ENCODE data around the gene ATR. TPM values are rescaled to one million over a fixed set of nuclear protein-coding genes. Genes with fewer than 3 reads are reported as not detected.
"Not testable (repeated sequence)": the region's sequence is repeated elsewhere in the genome, so short reads cannot be mapped to it uniquely, and the experiment has no call there.

Gene ATR
- total RNA-seq, 2 experiments from 2014 or later = 29.0 to 29.5 TPM

DNA sequence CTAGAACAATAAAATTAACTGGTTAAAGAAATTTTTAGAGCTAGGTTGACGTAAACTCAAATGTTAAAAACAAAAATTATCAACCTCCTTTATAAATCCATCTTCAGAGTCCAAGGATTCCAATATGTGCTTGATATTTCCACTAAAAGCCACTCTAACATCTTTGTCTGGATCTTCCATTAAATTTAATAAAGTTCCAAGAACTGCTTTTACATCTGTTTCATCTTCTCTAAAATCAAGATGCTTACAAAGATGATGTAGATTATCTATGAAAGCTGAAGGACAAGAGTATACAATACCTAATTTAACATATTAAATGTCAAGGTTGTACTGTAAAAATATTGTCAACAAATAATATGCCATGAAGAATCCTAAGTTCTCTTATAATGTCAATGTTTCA lies 24.8 kb downstream of the ATR start:
- H3K27ac ChIP-seq (ENCODE audit: low read depth in 1 of 2, low read length in 2 of 2) = no peak overlapping the region
- no peak overlapping the region for H3K4me3 Mint-ChIP-seq
- no peaks in the 10 kb centered on the region for H3K27me3 Mint-ChIP-seq
- DNase-seq (no peak), ATAC-seq (ENCODE audit: poor library complexity) (no peak)
- H3K36me3 Mint-ChIP-seq (ENCODE audit: low read depth) = peaks cover 85% of the 10 kb centered on the region
- H3K9me3 ChIP-seq (ENCODE audit: control insufficient read depth in 1 of 2, insufficient read depth in 1 of 2, low read length in 2 of 2) = no peaks in the 10 kb centered on the region
- no peak overlapping the region for H3K4me3 ChIP-seq (ENCODE audit: low read length)
- no peaks in the 10 kb centered on the region for H3K27me3 ChIP-seq (ENCODE audit: control insufficient read depth in 1 of 2, insufficient read depth in 2 of 2, low read length in 2 of 2)
- TF ChIP-seq, protein P1, sequence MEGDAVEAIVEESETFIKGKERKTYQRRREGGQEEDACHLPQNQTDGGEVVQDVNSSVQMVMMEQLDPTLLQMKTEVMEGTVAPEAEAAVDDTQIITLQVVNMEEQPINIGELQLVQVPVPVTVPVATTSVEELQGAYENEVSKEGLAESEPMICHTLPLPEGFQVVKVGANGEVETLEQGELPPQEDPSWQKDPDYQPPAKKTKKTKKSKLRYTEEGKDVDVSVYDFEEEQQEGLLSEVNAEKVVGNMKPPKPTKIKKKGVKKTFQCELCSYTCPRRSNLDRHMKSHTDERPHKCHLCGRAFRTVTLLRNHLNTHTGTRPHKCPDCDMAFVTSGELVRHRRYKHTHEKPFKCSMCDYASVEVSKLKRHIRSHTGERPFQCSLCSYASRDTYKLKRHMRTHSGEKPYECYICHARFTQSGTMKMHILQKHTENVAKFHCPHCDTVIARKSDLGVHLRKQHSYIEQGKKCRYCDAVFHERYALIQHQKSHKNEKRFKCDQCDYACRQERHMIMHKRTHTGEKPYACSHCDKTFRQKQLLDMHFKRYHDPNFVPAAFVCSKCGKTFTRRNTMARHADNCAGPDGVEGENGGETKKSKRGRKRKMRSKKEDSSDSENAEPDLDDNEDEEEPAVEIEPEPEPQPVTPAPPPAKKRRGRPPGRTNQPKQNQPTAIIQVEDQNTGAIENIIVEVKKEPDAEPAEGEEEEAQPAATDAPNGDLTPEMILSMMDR (IDR thresholded peaks at IDR 0.05) = no peak
- intact Hi-C loops (cut with DNase I, micrococcal nuclease) = no loop called here
- H3K36me3 ChIP-seq (ENCODE audit: insufficient read depth, low read length) = peaks cover 89% of the 10 kb centered on the region
- H3K27ac Mint-ChIP-seq = no peak overlapping the region
- CTCF ChIA-PET = no interaction called here
- H3K9me3 Mint-ChIP-seq = no peaks in the 10 kb centered on the region
- no peaks in the 10 kb centered on the region for H3K4me1 Mint-ChIP-seq (ENCODE audit: low read depth)
- no peaks in the 10 kb centered on the region for H3K4me1 ChIP-seq (ENCODE audit: insufficient read depth, low read length)
- POLR2A ChIA-PET = no interaction called here

DNA sequence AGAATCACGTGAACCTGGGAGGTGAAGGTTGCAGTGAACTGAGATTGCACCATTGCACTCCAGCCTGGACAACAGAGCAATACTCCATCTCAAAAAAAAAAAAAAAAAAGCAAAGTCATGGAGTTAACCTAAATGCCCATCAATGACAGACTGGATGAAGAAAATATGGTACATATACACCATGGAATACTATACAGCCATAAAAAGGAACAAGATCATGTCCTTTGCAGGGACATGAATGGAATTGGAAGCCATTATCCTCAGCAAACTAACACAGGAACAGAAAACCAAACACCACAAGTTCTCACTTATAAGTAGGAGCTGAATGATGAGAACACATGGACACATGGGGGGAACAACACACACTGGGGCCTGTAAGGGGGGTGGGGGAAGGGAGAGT lies 26.0 kb downstream of the ATR start:
- H3K4me1 ChIP-seq (ENCODE audit: insufficient read depth, low read length); CTCF ChIA-PET; H3K27me3 ChIP-seq (ENCODE audit: control insufficient read depth in 1 of 2, insufficient read depth in 2 of 2, low read length in 2 of 2); DNase-seq; POLR2A ChIA-PET; H3K9me3 Mint-ChIP-seq; H3K4me1 Mint-ChIP-seq (ENCODE audit: low read depth); intact Hi-C loops (cut with DNase I, micrococcal nuclease); H3K27ac Mint-ChIP-seq; H3K9me3 ChIP-seq (ENCODE audit: control insufficient read depth in 1 of 2, insufficient read depth in 1 of 2, low read length in 2 of 2); H3K27ac ChIP-seq (ENCODE audit: low read depth in 1 of 2, low read length in 2 of 2); H3K4me3 Mint-ChIP-seq; ATAC-seq (ENCODE audit: poor library complexity); H3K27me3 Mint-ChIP-seq; H3K4me3 ChIP-seq (ENCODE audit: low read length): not testable (repeated sequence)
- peaks cover 86% of the 10 kb centered on the region for H3K36me3 Mint-ChIP-seq (ENCODE audit: low read depth)
- peaks cover 87% of the 10 kb centered on the region for H3K36me3 ChIP-seq (ENCODE audit: insufficient read depth, low read length)

DNA sequence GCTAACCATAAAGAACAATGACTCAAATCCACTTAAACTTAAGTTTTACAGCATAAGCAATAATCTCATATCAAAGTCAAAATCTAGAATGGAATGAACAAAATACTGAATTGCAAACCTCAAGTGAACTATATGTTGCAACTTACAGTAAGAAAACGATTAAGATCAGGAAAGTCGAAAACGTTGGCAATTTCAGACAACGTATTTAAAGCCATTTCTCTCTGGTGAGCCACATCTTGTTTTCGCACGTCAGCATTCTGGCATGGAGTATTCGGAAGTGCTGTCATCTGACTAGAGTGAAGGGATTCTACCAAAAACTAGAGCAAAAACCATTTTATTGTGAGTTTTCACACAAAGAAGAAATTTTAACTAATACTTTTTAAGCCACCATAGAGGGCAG lies 28.5 kb downstream of the ATR start:
- Mint-ChIP-seq H3K4me3 (no peak overlapping the region), H3K27me3 (no peaks in the 10 kb centered on the region), H3K4me1 (ENCODE audit: low read depth) (no peaks in the 10 kb centered on the region), H3K36me3 (ENCODE audit: low read depth) (peaks cover 60% of the 10 kb centered on the region), H3K9me3 (no peaks in the 10 kb centered on the region), H3K27ac (no peak overlapping the region)
- DNase-seq = no peak
- ChIA-PET CTCF (no interaction called here), POLR2A (no interaction called here)
- no peak for ATAC-seq (ENCODE audit: poor library complexity)
- Histone ChIP-seq H3K27me3 (ENCODE audit: control insufficient read depth in 1 of 2, insufficient read depth in 2 of 2, low read length in 2 of 2) (no peaks in the 10 kb centered on the region), H3K4me3 (ENCODE audit: low read length) (no peak overlapping the region), H3K9me3 (ENCODE audit: control insufficient read depth in 1 of 2, insufficient read depth in 1 of 2, low read length in 2 of 2) (no peaks in the 10 kb centered on the region), H3K36me3 (ENCODE audit: insufficient read depth, low read length) (peaks cover 80% of the 10 kb centered on the region), H3K4me1 (ENCODE audit: insufficient read depth, low read length) (no peaks in the 10 kb centered on the region), H3K27ac (ENCODE audit: low read depth in 1 of 2, low read length in 2 of 2) (no peak overlapping the region)
- intact Hi-C loops (cut with DNase I, micrococcal nuclease) = no loop called here
- TF ChIP-seq, protein P1 (IDR thresholded peaks at IDR 0.05) = no peak

DNA sequence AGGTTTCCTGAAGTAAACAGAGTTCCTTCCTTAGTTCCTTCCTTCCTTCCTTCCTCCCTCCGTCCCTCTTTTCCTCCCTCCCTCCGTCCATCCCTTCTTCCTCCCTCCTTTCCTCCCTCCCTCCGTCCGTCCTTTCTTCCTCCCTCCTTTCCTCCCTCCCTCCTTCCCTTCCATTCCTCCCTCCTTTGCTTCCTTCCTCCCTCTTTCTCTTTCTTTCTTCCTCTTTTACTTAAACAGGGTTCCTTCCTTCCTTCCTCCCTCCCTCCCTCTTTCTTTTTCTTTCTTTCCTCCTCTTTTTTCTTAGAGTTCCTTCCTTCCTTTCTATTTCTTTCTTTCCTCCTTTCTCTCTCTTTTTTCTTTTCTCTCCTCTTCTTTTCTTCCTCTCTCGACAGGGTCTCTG lies 35.2 kb downstream of the ATR start:
- H3K36me3 ChIP-seq (ENCODE audit: insufficient read depth, low read length) = peaks cover 25% of the 10 kb centered on the region

More for the DNA sequence above, 35.2 kb downstream of the ATR start:
- Histone ChIP-seq H3K4me3 (ENCODE audit: low read length) (no peak overlapping the region), H3K27me3 (ENCODE audit: control insufficient read depth in 1 of 2, insufficient read depth in 2 of 2, low read length in 2 of 2) (no peaks in the 10 kb centered on the region), H3K27ac (ENCODE audit: low read depth in 1 of 2, low read length in 2 of 2) (no peak overlapping the region), H3K4me1 (ENCODE audit: insufficient read depth, low read length) (no peaks in the 10 kb centered on the region), H3K9me3 (ENCODE audit: control insufficient read depth in 1 of 2, insufficient read depth in 1 of 2, low read length in 2 of 2) (no peaks in the 10 kb centered on the region)
- Mint-ChIP-seq H3K27ac (no peak overlapping the region), H3K9me3 (no peaks in the 10 kb centered on the region), H3K27me3 (no peaks in the 10 kb centered on the region), H3K36me3 (ENCODE audit: low read depth) (peaks cover 45% of the 10 kb centered on the region), H3K4me1 (ENCODE audit: low read depth) (no peaks in the 10 kb centered on the region), H3K4me3 (no peak overlapping the region)
- CTCF ChIA-PET = no interaction called here
- TF ChIP-seq, protein P1 (IDR thresholded peaks at IDR 0.05) = no peak
- DNase-seq (no peak), ATAC-seq (ENCODE audit: poor library complexity) (no peak)
- POLR2A ChIA-PET = no interaction called here
- intact Hi-C loops (cut with DNase I, micrococcal nuclease) = no loop called here
